Lower leg skin (tissue), 4 donors: ENCODE measurements around the gene TAF1C. TPM values are rescaled to one million over a fixed set of nuclear protein-coding genes. Genes with fewer than 3 reads are reported as not detected.

Source experiments
- DNase-seq, 2 donors: peaks; one replicate each; pipeline ENCODE4 v3.0.0-alpha.2; 2019; ENCODE audit warnings: low spot score in 2 of 2
- H3K4me3 ChIP-seq: fragments of 200-600 bp; sonication (generic); 2 replicates; pipeline ENCODE4 v1.5.1; 2017; ENCODE audit warnings: mild to moderate bottlenecking, low read depth; ENCODE audit not compliant: poor library complexity, severe bottlenecking
- POLR2A ChIP-seq, 2 donors: fragments of 450-650 bp; IDR thresholded peaks; one replicate each; pipeline ENCODE4 v1.6.1; 2016 to 2017; ENCODE audit warnings: antibody characterized with exemption in 2 of 2, mild to moderate bottlenecking in 1 of 2, moderate library complexity in 1 of 2
- WGBS, 2 donors: methylation state at CpG; one replicate each; pipeline ENCODE4 v1.1.5; 2018; 5-methylcytosine and 5-hydroxymethylcytosine counted together
- intact Hi-C: fragments of 100-400 bp; cut with DNase I; formaldehyde crosslinking; loops from one replicate; pipeline ENCODE4 v1.15.0; 2023; ENCODE audit warnings: low total_unique reads
- total RNA-seq, 4 donors: library from RNA; depleted of rRNA; stranded (reverse); fragments of >200 nt; gene quantifications; one replicate each; pipeline ENCODE4 v1.1.0, GENCODE V29; 2016
- TF ChIP-seq, protein P1 (sequence below), 3 donors: fragments of 450-650 bp; IDR thresholded peaks; one replicate each; pipeline ENCODE4 v1.5.1; 2016; ENCODE audit warnings: antibody characterized with exemption in 3 of 3, mild to moderate bottlenecking in 3 of 3, moderate library complexity in 2 of 3

The TAF1C gene
- total RNA-seq, 4 donors from 2014 or later, result 35.8 to 41.8 (median 36.5) TPM

DNA sequence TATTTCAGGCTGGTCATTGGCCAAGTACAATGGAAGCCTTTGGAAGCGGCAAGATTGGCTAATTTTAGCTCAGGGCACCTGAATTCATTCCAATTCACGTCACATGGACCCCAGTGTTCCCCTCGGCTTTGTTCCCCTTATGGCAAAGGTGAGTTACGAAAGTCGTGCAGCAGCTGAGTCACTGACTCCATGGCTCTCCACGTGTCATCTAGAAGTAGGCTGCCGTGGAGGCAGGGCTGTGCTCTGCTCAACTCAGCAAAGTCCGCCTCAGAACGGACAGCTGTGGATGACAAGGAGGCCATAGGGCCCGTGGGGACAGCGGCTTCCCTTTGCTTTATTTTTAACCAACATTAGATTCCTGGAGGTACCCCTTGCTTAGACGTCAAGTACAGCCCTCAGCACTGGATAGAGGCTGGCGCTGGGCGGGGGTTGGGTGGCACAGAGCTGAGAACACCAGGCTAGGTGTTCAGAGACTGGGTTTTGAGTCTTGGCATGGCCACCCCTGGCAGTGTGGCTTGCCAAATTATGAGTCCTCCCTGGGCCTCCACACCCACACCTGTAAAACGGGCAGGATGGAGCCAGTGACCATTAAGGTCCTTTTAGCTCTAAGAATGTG, 27.7 kb upstream of the TAF1C start:
- H3K4me3 ChIP-seq, result no peak overlapping the region
- DNase-seq, result no peak
- 78 to 80% methylated on average over 14 to 15 of the region's 15 CpGs for WGBS, 2 donors
- TF ChIP-seq, protein P1, sequence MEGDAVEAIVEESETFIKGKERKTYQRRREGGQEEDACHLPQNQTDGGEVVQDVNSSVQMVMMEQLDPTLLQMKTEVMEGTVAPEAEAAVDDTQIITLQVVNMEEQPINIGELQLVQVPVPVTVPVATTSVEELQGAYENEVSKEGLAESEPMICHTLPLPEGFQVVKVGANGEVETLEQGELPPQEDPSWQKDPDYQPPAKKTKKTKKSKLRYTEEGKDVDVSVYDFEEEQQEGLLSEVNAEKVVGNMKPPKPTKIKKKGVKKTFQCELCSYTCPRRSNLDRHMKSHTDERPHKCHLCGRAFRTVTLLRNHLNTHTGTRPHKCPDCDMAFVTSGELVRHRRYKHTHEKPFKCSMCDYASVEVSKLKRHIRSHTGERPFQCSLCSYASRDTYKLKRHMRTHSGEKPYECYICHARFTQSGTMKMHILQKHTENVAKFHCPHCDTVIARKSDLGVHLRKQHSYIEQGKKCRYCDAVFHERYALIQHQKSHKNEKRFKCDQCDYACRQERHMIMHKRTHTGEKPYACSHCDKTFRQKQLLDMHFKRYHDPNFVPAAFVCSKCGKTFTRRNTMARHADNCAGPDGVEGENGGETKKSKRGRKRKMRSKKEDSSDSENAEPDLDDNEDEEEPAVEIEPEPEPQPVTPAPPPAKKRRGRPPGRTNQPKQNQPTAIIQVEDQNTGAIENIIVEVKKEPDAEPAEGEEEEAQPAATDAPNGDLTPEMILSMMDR (IDR thresholded peaks at IDR 0.05), result no peak
- TF ChIP-seq POLR2A (IDR thresholded peaks at IDR 0.05), result no peak
- intact Hi-C loops, result no loop called here

DNA sequence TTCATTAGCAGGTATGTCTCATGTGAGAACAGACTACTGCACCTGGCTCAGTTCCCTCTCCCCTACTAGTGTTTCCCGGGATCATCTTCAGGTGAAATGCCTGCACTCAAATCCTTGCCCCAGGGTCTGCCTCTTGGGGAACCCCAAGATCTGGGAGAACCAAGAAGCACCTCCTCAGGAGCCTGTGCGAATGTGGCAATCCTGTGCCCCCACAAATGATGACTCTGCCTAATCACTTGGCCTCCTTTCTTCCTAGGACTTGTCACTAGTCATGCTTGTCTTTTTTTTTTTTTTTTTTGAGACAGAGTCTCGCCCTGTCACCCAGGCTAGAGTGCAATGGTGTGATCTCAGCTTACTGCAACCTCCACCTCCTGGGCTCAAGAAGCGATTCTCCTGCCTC, 25.8 kb upstream of the TAF1C start:
- H3K4me3 ChIP-seq, result no peak overlapping the region
- TF ChIP-seq, protein P1 (IDR thresholded peaks at IDR 0.05), result no peak
- no peak for TF ChIP-seq POLR2A (IDR thresholded peaks at IDR 0.05)
- intact Hi-C loops, result no loop called here
- WGBS, 2 donors, result 77 to 81% methylated on average over 4 of the region's 4 CpGs
- no peak for DNase-seq

DNA sequence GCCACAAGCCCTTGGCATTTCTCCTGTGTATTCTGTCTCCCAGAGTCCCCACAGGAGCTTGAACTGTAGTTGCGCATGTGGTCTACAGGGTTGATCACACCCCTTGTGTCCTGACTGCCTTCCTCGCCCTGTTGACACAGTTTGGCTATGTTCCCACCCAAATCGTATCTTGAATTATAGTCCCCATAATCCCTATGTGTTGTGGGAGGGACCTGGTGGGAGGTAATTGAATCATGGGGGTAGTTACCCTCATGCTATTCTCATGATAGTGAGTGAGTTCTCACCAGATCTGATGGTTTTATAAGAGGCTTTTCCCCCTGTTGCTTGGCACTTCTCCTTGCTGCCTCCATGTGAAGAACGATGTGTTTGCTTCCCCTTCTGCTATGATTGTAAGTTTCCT, 25.3 kb upstream of the TAF1C start:
- intact Hi-C loops, result no loop called here
- H3K4me3 ChIP-seq, result no peak overlapping the region
- TF ChIP-seq, protein P1 (IDR thresholded peaks at IDR 0.05), result no peak
- TF ChIP-seq POLR2A (IDR thresholded peaks at IDR 0.05), result no peak
- WGBS, 2 donors, result 47 to 57% methylated on average over 4 of the region's 4 CpGs
- no peak for DNase-seq

DNA sequence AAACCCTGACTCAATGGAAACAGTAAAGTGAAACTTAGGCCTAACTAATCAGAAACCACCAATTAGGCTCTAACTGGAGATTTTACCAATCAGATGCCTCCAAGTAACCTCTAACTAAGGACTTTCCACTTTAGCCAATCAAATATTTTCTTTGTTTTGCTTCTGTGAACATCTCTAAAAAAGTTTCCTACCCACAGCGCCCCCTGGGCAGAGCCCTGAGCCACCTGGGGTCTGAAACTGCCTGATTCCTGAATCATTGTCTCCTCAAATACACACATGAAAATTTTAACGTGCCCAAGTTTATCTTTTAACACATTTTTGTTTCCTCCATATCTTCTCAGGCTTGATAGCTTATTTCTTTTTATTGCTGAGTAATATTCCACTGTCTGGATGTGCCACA, 23.1 kb upstream of the TAF1C start:
- 85 to 89% methylated on average over 2 of the region's 2 CpGs for WGBS, 2 donors
- DNase-seq, result no peak
- intact Hi-C loops, result no loop called here
- no peak overlapping the region for H3K4me3 ChIP-seq
- no peak for TF ChIP-seq POLR2A (IDR thresholded peaks at IDR 0.05)
- TF ChIP-seq, protein P1 (IDR thresholded peaks at IDR 0.05), result no peak

DNA sequence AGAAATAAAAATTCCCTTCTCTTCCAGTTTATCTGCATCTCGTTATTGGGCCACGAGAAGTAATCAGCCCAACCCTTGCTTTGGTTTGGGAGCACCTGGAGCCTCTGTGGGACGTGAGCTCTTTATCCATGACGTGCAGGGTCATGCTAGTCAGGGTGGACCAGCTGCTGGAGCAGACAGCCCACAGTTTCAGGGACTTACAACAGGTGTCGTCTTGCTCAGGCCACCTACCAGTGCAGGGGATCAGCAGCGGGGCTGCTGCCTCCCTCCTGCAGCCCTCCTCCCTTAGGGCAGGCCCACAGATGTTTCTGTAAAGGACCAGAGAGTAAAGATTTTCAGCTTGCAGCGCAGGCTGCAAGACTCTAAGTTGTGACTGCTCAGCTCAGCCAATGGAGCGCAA, 21.0 kb upstream of the TAF1C start:
- intact Hi-C loops, result no loop called here
- TF ChIP-seq, protein P1 (IDR thresholded peaks at IDR 0.05), result no peak
- no peak for TF ChIP-seq POLR2A (IDR thresholded peaks at IDR 0.05)
- no peak overlapping the region for H3K4me3 ChIP-seq
- no peak for DNase-seq
- WGBS, 2 donors, result 75 to 85% methylated on average over 8 of the region's 8 CpGs

- no peak for TF ChIP-seq POLR2A (IDR thresholded peaks at IDR 0.05)
- TF ChIP-seq, protein P1 (IDR thresholded peaks at IDR 0.05), result no peak
- intact Hi-C loops, result no loop called here
- no peak overlapping the region for H3K4me3 ChIP-seq
- WGBS, 2 donors, result 56 to 78% methylated on average over 5 to 6 of the region's 6 CpGs
- no peak for DNase-seq
Observed at GRCh38 chr16:84207251-84207650, 20.4 kb upstream of the TAF1C start.
